Caco-2 (cell line): ENCODE data around the gene CECR2. TPM values are rescaled to one million over a fixed set of nuclear protein-coding genes. Genes with fewer than 3 reads are reported as not detected.

Experiments
- BruUV-seq: library from RNA; stranded (reverse); fragments of 400-500 nt; replicated peaks from 2 replicates; lab custom pipeline; 2021; lab: Mats Ljungman, UMichigan
- CTCF ChIA-PET: fragments of 300-600 bp; sonication (Branson Sonifier 250); formaldehyde crosslinking; loops from one replicate; lab custom pipeline; 2022; ENCODE audit warnings: antibody characterized with exemption; lab: Charles Lee
- POLR2A ChIA-PET: fragments of 300-600 bp; sonication (Branson Sonifier 250); formaldehyde crosslinking; loops from one replicate; lab custom pipeline; 2022; ENCODE audit warnings: antibody characterized with exemption; lab: Charles Lee
- DNase-seq, 2 experiments: peaks; one replicate each; pipeline versions ENCODE4 v3.0.0 to v3.0.0-alpha.2; 2020 to 2022
- H3K27me3 ChIP-seq: replicated peaks from 2 replicates; pipeline ENCODE4 v1.6.0; 2011; ENCODE audit warnings: low read length; ENCODE audit not compliant: control insufficient read depth, insufficient read depth
- H3K36me3 ChIP-seq: 2 replicates; pipeline ENCODE4 v1.5.1; 2011; ENCODE audit warnings: low read length; ENCODE audit not compliant: control insufficient read depth, insufficient read depth
- H3K4me1 ChIP-seq: fragments of 250-450 bp; sonication (Bioruptor Pico); 2 replicates; pipeline ENCODE4 v1.5.1; 2020; ENCODE audit warnings: mild to moderate bottlenecking
- H3K4me3 ChIP-seq: 2 replicates; pipeline ENCODE4 v1.5.1; 2011; ENCODE audit warnings: low read depth, mild to moderate bottlenecking, control low read depth, low read length
- H3K9me3 ChIP-seq: fragments of 250-450 bp; sonication (Bioruptor Pico); 2 replicates; pipeline ENCODE4 v1.5.1; 2020; ENCODE audit warnings: mild to moderate bottlenecking, moderate library complexity
- H3K27ac Mint-ChIP-seq: one replicate; pipeline ENCODE4 v1.8.0; 2022; ENCODE audit warnings: mixed read lengths; ENCODE audit not compliant: unreplicated experiment
- H3K27me3 Mint-ChIP-seq: one replicate; pipeline ENCODE4 v1.8.0; 2022; ENCODE audit warnings: mixed read lengths; ENCODE audit not compliant: insufficient read depth, unreplicated experiment
- H3K36me3 Mint-ChIP-seq: one replicate; pipeline ENCODE4 v1.8.0; 2022; ENCODE audit warnings: mild to moderate bottlenecking, mixed read lengths; ENCODE audit not compliant: insufficient read depth, unreplicated experiment
- H3K4me1 Mint-ChIP-seq: one replicate; pipeline ENCODE4 v1.8.0; 2022; ENCODE audit warnings: low read depth, mixed read lengths; ENCODE audit not compliant: unreplicated experiment
- H3K4me3 Mint-ChIP-seq: one replicate; pipeline ENCODE4 v1.8.0; 2022; ENCODE audit warnings: mild to moderate bottlenecking, moderate library complexity, mixed read lengths; ENCODE audit not compliant: unreplicated experiment
- H3K9me3 Mint-ChIP-seq: one replicate; pipeline ENCODE4 v1.8.0; 2022; ENCODE audit warnings: mixed read lengths; ENCODE audit not compliant: unreplicated experiment
- CTCF ChIP-seq, 2 experiments: fragments of 200-600 bp in 1 of 2; IDR thresholded peaks; 1 replicate in 1 of 2; 2 replicates in 1 of 2; pipeline versions ENCODE4 v1.5.1 to v1.8.0; 2011 to 2022; ENCODE audit warnings: antibody characterized with exemption in 1 of 2, control low read depth in 1 of 2, inconsistent platforms in 1 of 2, low read depth in 1 of 2, low read length in 1 of 2, mild to moderate bottlenecking in 1 of 2, moderate library complexity in 1 of 2; ENCODE audit not compliant: insufficient read depth in 1 of 2, severe bottlenecking in 1 of 2, unreplicated experiment in 1 of 2
- intact Hi-C: fragments of 100-400 bp; cut with micrococcal nuclease; formaldehyde crosslinking; loops from one replicate; pipeline ENCODE4 v1.10.0; 2022; ENCODE audit not compliant: unreplicated experiment
- total RNA-seq: library from RNA; stranded (reverse); gene quantifications from 2 replicates; pipeline ENCODE4 v1.2.3, GENCODE V29; 2022

Gene CECR2
- total RNA-seq, 1 experiment from 2014 or later, result 1.1 TPM

GRCh38 chr22:17397756-17398547 is 28.7 kb downstream of the CECR2 start:
- no peaks in the 10 kb centered on the region for H3K27me3 ChIP-seq
- no peak for DNase-seq
- H3K4me1 ChIP-seq, result peaks cover 7% of the 10 kb centered on the region; the same call in 1 of the 2 replicates
- Mint-ChIP-seq H3K36me3 (no peaks in the 10 kb centered on the region), H3K4me3 (no peak overlapping the region), H3K4me1 (peaks cover 7% of the 10 kb centered on the region), H3K27ac (no peak overlapping the region), H3K9me3 (no peaks in the 10 kb centered on the region), H3K27me3 (no peaks in the 10 kb centered on the region)
- ChIA-PET CTCF (no interaction called here), POLR2A (no interaction called here)
- intact Hi-C loops, result no loop called here
- no peak overlapping the region for H3K4me3 ChIP-seq
- H3K9me3 ChIP-seq, result no peaks in the 10 kb centered on the region
- H3K36me3 ChIP-seq, result no peaks in the 10 kb centered on the region
- BruUV-seq, result no TSS peak
- no peak for TF ChIP-seq CTCF (IDR thresholded peaks at IDR 0.05; ENCODE audit: insufficient read depth in 1 of 2, low read depth in 1 of 2, low read length in 1 of 2, severe bottlenecking in 1 of 2, unreplicated experiment in 1 of 2)

GRCh38 chr22:17400305-17400704 is 31.0 kb downstream of the CECR2 start:
- CTCF ChIA-PET, result no interaction called here
- Histone ChIP-seq H3K9me3 (no peaks in the 10 kb centered on the region), H3K36me3 (no peaks in the 10 kb centered on the region), H3K4me1 (peaks cover 7% of the 10 kb centered on the region; the same call in 1 of the 2 replicates), H3K27me3 (no peaks in the 10 kb centered on the region), H3K4me3 (no peak overlapping the region)
- DNase-seq, result no peak
- POLR2A ChIA-PET, result no interaction called here
- BruUV-seq, result no TSS peak
- Mint-ChIP-seq H3K4me1 (peaks cover 7% of the 10 kb centered on the region), H3K4me3 (no peak overlapping the region), H3K9me3 (no peaks in the 10 kb centered on the region), H3K36me3 (no peaks in the 10 kb centered on the region), H3K27me3 (no peaks in the 10 kb centered on the region), H3K27ac (no peak overlapping the region)
- intact Hi-C loops, result no loop called here
- no peak for TF ChIP-seq CTCF (IDR thresholded peaks at IDR 0.05; ENCODE audit: insufficient read depth in 1 of 2, low read depth in 1 of 2, low read length in 1 of 2, severe bottlenecking in 1 of 2, unreplicated experiment in 1 of 2)

GRCh38 chr22:17401728-17402127 is 32.5 kb downstream of the CECR2 start:
- Histone ChIP-seq H3K27me3 (no peaks in the 10 kb centered on the region), H3K36me3 (no peaks in the 10 kb centered on the region), H3K4me3 (no peak overlapping the region), H3K4me1 (peaks cover 1% of the 10 kb centered on the region; the same call in 1 of the 2 replicates), H3K9me3 (no peaks in the 10 kb centered on the region)
- ChIA-PET CTCF (no interaction called here), POLR2A (no interaction called here)
- TF ChIP-seq CTCF (IDR thresholded peaks at IDR 0.05; ENCODE audit: insufficient read depth in 1 of 2, low read depth in 1 of 2, low read length in 1 of 2, severe bottlenecking in 1 of 2, unreplicated experiment in 1 of 2), result no peak
- no peak overlapping the region for H3K4me3 Mint-ChIP-seq
- no peak for DNase-seq
- no peaks in the 10 kb centered on the region for H3K27me3 Mint-ChIP-seq
- no peaks in the 10 kb centered on the region for H3K36me3 Mint-ChIP-seq
- no TSS peak for BruUV-seq
- H3K27ac Mint-ChIP-seq, result no peak overlapping the region
- peaks cover 3% of the 10 kb centered on the region for H3K4me1 Mint-ChIP-seq
- H3K9me3 Mint-ChIP-seq, result no peaks in the 10 kb centered on the region
- intact Hi-C loops, result no loop called here
